ENCODE results near the gene SUSD4. TPM values are rescaled to one million over a fixed set of nuclear protein-coding genes. Genes with fewer than 3 reads are reported as not detected.

The SUSD4 gene
- total RNA-seq, 1 donor from 2014 or later: 0.79 TPM

DNA sequence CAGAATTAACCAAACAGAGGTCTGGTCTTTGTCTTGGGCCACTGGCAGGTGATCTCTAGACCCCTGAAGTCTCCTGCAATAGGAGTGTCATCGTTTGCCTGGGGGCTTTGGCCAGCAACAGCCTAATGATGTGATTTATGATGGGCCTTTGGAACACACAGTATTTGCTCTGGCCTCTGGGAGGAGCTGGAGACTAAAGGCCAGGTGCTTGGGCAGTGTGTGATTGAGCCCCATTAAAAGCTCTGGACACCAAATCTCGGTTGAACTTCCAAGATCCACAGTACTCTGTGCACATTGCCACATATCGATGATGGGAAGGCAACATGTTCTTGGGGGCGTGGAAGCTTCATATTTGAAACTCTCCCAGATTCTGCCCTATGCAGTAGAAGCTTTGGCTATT lies 188.9 kb downstream of the SUSD4 start:
- Histone ChIP-seq H3K27me3 (ENCODE audit: control insufficient read depth, insufficient read depth, low read length) (no peaks in the 10 kb centered on the region), H3K36me3 (ENCODE audit: control insufficient read depth, insufficient read depth, low read length) (no peaks in the 10 kb centered on the region), H3K4me3 (ENCODE audit: low read depth, low read length) (no peak overlapping the region)
- DNase-seq (ENCODE audit: low read depth) (peak; percentile 24), FAIRE-seq (no peak)
- TF ChIP-seq, protein P1, sequence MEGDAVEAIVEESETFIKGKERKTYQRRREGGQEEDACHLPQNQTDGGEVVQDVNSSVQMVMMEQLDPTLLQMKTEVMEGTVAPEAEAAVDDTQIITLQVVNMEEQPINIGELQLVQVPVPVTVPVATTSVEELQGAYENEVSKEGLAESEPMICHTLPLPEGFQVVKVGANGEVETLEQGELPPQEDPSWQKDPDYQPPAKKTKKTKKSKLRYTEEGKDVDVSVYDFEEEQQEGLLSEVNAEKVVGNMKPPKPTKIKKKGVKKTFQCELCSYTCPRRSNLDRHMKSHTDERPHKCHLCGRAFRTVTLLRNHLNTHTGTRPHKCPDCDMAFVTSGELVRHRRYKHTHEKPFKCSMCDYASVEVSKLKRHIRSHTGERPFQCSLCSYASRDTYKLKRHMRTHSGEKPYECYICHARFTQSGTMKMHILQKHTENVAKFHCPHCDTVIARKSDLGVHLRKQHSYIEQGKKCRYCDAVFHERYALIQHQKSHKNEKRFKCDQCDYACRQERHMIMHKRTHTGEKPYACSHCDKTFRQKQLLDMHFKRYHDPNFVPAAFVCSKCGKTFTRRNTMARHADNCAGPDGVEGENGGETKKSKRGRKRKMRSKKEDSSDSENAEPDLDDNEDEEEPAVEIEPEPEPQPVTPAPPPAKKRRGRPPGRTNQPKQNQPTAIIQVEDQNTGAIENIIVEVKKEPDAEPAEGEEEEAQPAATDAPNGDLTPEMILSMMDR (IDR thresholded peaks at IDR 0.05; ENCODE audit: insufficient read depth, low read length, severe bottlenecking): peak; percentile 45

Other genes with a start within 250 kb of the SUSD4 start
- 0.79 and 2.2 TPM in 2 replicates for gene TLR5, start 220.9 kb downstream of the SUSD4 start, total RNA-seq
- not detected in 2 replicates for gene CCDC185, start 29.2 kb upstream of the SUSD4 start, total RNA-seq